K562 (cell line): ENCODE data around the gene RTBDN. TPM values are rescaled to one million over a fixed set of nuclear protein-coding genes. Genes with fewer than 3 reads are reported as not detected.

ENCODE experiments used
- ARID2 ChIP-seq: fragments of 450-650 bp; IDR thresholded peaks from 2 replicates; pipeline ENCODE4 v1.6.1; 2017; ENCODE audit warnings: antibody characterized with exemption, mild to moderate bottlenecking
- ARID3A ChIP-seq: IDR thresholded peaks from 2 replicates; pipeline ENCODE4 v1.6.1; 2012; ENCODE audit warnings: low read depth, low read length, improper control_type of control experiment, borderline replicate concordance
- CXXC5 ChIP-seq: fragments of 250-450 bp; sonication (Bioruptor Pico); IDR thresholded peaks from 2 replicates; pipeline ENCODE4 v1.8.0; 2022; ENCODE audit warnings: inconsistent platforms, mild to moderate bottlenecking, moderate library complexity
- ERF ChIP-seq: fragments of 450-650 bp; formaldehyde crosslinking; IDR thresholded peaks from 2 replicates; pipeline ENCODE4 v1.4.0; 2020; ENCODE audit warnings: mild to moderate bottlenecking, mixed read lengths
- FOXK2 ChIP-seq, 2 experiments: fragments of 450-650 bp; IDR thresholded peaks in 1 of 2; conservative IDR thresholded peaks in 1 of 2; 2 replicates each; pipeline ENCODE4 v1.6.1; 2016; ENCODE audit warnings: low read depth in 2 of 2, mild to moderate bottlenecking in 1 of 2
- HDAC1 ChIP-seq, 2 experiments: fragments of 450-650 bp; IDR thresholded peaks; 2 replicates each; pipeline ENCODE4 v1.6.1; 2016 to 2017; ENCODE audit warnings: inconsistent platforms in 1 of 2, mild to moderate bottlenecking in 1 of 2, moderate library complexity in 1 of 2
- LARP7 ChIP-seq: fragments of 450-650 bp; IDR thresholded peaks from 2 replicates; pipeline ENCODE4 v1.6.1; 2016
- PML ChIP-seq: IDR thresholded peaks from 2 replicates; pipeline ENCODE4 v1.6.1; 2012; ENCODE audit warnings: low read length, inconsistent platforms
- RREB1 ChIP-seq: fragments of 250-450 bp; sonication (Bioruptor Pico); IDR thresholded peaks from 2 replicates; pipeline ENCODE4 v1.4.0; 2020
- SIX5 ChIP-seq, 2 experiments: IDR thresholded peaks; 2 replicates each; pipeline ENCODE4 v1.6.1; 2011; ENCODE audit warnings: low read length in 2 of 2, borderline replicate concordance in 1 of 2, low read depth in 1 of 2, mild to moderate bottlenecking in 1 of 2, moderate library complexity in 1 of 2; ENCODE audit not compliant: insufficient read depth in 1 of 2
- U2AF1 ChIP-seq: fragments of 200-400 bp; formaldehyde crosslinking; optimal IDR thresholded peaks from 2 replicates; pipeline ENCODE3; 2017; ENCODE audit warnings: mild to moderate bottlenecking, low read depth, low read length, moderate library complexity
- ZKSCAN8 ChIP-seq: fragments of 200-800 bp; sonication (Bioruptor generic); IDR thresholded peaks from 2 replicates; pipeline ENCODE4 v1.6.1; 2016; ENCODE audit warnings: missing genetic modification characterization, missing compliant biosample characterization
- ZNF445 ChIP-seq: fragments of 250-450 bp; sonication (Bioruptor Pico); IDR thresholded peaks from 2 replicates; pipeline ENCODE4 v1.4.0; 2020; ENCODE audit warnings: low read depth, mild to moderate bottlenecking, moderate library complexity
- ZNF609 ChIP-seq: sonication (generic); formaldehyde crosslinking; IDR thresholded peaks from 2 replicates; pipeline ENCODE4 v1.8.1; 2023; ENCODE audit warnings: missing genetic modification reagents, mild to moderate bottlenecking, borderline replicate concordance
- polyA plus RNA-seq, 8 experiments: library from polyadenylated mRNA; depleted of rRNA in 4 of 8; stranded (reverse) in 5 of 8; unstranded in 3 of 8; fragments of >200 nt; fragmentation: Nextera tagmentation in 2 of 8; fragmentation: Illumina TruSeq in 1 of 8; extraction: Ambion mirVana in 2 of 8; extraction: Trizol in 1 of 8; gene quantifications; 2 replicates each; pipeline versions ENCODE4 v1.2.1 to v1.2.3, GENCODE V29; 2011 to 2014; ENCODE audit warnings: inconsistent platforms in 1 of 8, missing spikeins in 1 of 8
- total RNA-seq, 7 experiments: library from RNA; depleted of rRNA in 6 of 7; stranded (reverse); fragments of >200 nt in 6 of 7; fragmentation: Illumina TruSeq in 2 of 7; extraction: Trizol in 2 of 7; gene quantifications; 2 replicates each; pipeline versions ENCODE4 v1.2.1 to v1.2.3, GENCODE V29; 2011 to 2021; ENCODE audit warnings: low replicate concordance in 1 of 7

Gene RTBDN
- total and polyA plus RNA-seq, 9 of the 15 experiments (the other 6 are each of a cell fraction or from before 2014, with no cell fraction given) = 0.20 to 2.3 (median 0.72) TPM; not detected in 1

- TF ChIP-seq RREB1 = no peak; the same call in 1 of the 2 replicates
- peak; percentile 13; the same call in 1 of the 2 replicates for TF ChIP-seq ZNF445 (CRISPR knock-in tag)
- TF ChIP-seq ZNF609 = peak; percentile 91; the same call in 1 of the 2 replicates
- no peak for TF ChIP-seq FOXK2 (conservative IDR thresholded peaks at IDR 0.05 in 1 of 2, IDR thresholded peaks at IDR 0.05 in 1 of 2; ENCODE audit: low read depth in 2 of 2)
- peak; percentile 87 for TF ChIP-seq CXXC5
- peak; percentile 97 for TF ChIP-seq PML
- no peak for TF ChIP-seq ARID2
- TF ChIP-seq LARP7 = no peak
- no peak for TF ChIP-seq ARID3A
- TF ChIP-seq ZKSCAN8 (CRISPR knock-in tag) = no peak
- TF ChIP-seq SIX5 (IDR thresholded peaks at IDR 0.05; ENCODE audit: borderline replicate concordance in 1 of 2, insufficient read depth in 1 of 2, low read depth in 1 of 2, low read length in 2 of 2) = no peak
- TF ChIP-seq HDAC1 (IDR thresholded peaks at IDR 0.05) = no peak; a peak in 3 of 4 replicates
- TF ChIP-seq ERF = 0 out of 2 replicates have a peak, but pooled peaks have one; percentile 55
- peak; percentile 96 for TF ChIP-seq U2AF1
These were observed 42.9 kb downstream of the RTBDN start, which contains the start of gene JUNB (continued) for GRCh38 chr19:12791345-12792050.
